Measurements from ENCODE around the gene HGFAC.
"Not testable (repeated sequence)": the region's sequence is repeated elsewhere in the genome, so short reads cannot be mapped to it uniquely, and the experiment has no call there.

HGFAC gene

GRCh38 chr4:3444351-3445110, 2.8 kb downstream of the HGFAC start:
- no peak for DNase-seq

GRCh38 chr4:3445111-3445820, 3.5 kb downstream of the HGFAC start:
- no peak for DNase-seq

- no peak for DNase-seq
These were observed 4.2 kb downstream of the HGFAC start for GRCh38 chr4:3445829-3446545.

- DNase-seq, result no peak
These were observed 5.0 kb downstream of the HGFAC start for GRCh38 chr4:3446631-3447320.

GRCh38 chr4:3447431-3448395, 5.9 kb downstream of the HGFAC start:
- no peak for DNase-seq

- DNase-seq, result no peak
These were observed 7.3 kb downstream of the HGFAC start for GRCh38 chr4:3449047-3449573.

- no peak for DNase-seq
These were observed 8.1 kb downstream of the HGFAC start for GRCh38 chr4:3449574-3450534.

GRCh38 chr4:3450643-3451042, 8.9 kb downstream of the HGFAC start:
- no peak for DNase-seq

- DNase-seq, result no peak
These were observed 10.2 kb downstream of the HGFAC start for GRCh38 chr4:3451956-3452355.

- DNase-seq, result no peak
These were observed 10.6 kb downstream of the HGFAC start for GRCh38 chr4:3452376-3452775.

GRCh38 chr4:3455596-3455995, 13.8 kb downstream of the HGFAC start:
- DNase-seq, result not testable (repeated sequence)

- DNase-seq, result no peak
These were observed 16.6 kb downstream of the HGFAC start for GRCh38 chr4:3458371-3458770.

GRCh38 chr4:3459156-3459555, 17.4 kb downstream of the HGFAC start:
- not testable (repeated sequence) for DNase-seq

GRCh38 chr4:3460926-3461325, 19.2 kb downstream of the HGFAC start:
- DNase-seq, result no peak

- no peak for DNase-seq
These were observed 19.9 kb downstream of the HGFAC start for GRCh38 chr4:3461515-3462291.

- no peak for DNase-seq
These were observed 20.6 kb downstream of the HGFAC start for GRCh38 chr4:3462321-3462789.

- DNase-seq, result no peak
These were observed 21.1 kb downstream of the HGFAC start, which contains the start of gene DOK7 for GRCh38 chr4:3462790-3463415. Gene DOK7 (plus strand): TSS chr4:3463306. CDS start chr4:3463376, 70 bp downstream.

GRCh38 chr4:3463556-3464348, 22.0 kb downstream of the HGFAC start:
- DNase-seq, result no peak
